HEK293T (cell line): ENCODE data around the gene LOXL1.

Source experiments
- CTCF ChIA-PET: fragments of 350-600 bp; formaldehyde crosslinking; extraction: SDS; loops from one replicate; lab custom pipeline; 2021; ENCODE audit warnings: antibody characterized with exemption, inconsistent platforms; lab: Yijun Ruan, JAX
- POLR2A ChIA-PET: fragments of 350-600 bp; formaldehyde crosslinking; extraction: SDS; loops from one replicate; lab custom pipeline; 2020; ENCODE audit warnings: antibody characterized with exemption, inconsistent platforms; lab: Yijun Ruan, JAX
- DNase-seq: peaks from one replicate; pipeline ENCODE4 v3.0.0; 2012; ENCODE audit warnings: mixed read lengths; ENCODE audit errors: extremely low spot score
- ARNT ChIP-seq: fragments of 450-650 bp; IDR thresholded peaks from 2 replicates; pipeline ENCODE4 v1.6.1; 2017; ENCODE audit warnings: mild to moderate bottlenecking
- BHLHE40 ChIP-seq: fragments of 450-650 bp; IDR thresholded peaks from 2 replicates; pipeline ENCODE4 v1.6.1; 2016; ENCODE audit warnings: mild to moderate bottlenecking, moderate library complexity, borderline replicate concordance
- CTBP1 ChIP-seq: fragments of 450-650 bp; IDR thresholded peaks from 2 replicates; pipeline ENCODE4 v1.6.1; 2016; ENCODE audit warnings: borderline replicate concordance
- ELF4 ChIP-seq: fragments of 450-650 bp; IDR thresholded peaks from 2 replicates; pipeline ENCODE4 v1.6.1; 2017; ENCODE audit warnings: antibody characterized with exemption
- FOXA1 ChIP-seq: fragments of 450-650 bp; IDR thresholded peaks from 2 replicates; pipeline ENCODE4 v1.6.1; 2016; ENCODE audit warnings: mild to moderate bottlenecking
- FOXK2 ChIP-seq: fragments of 450-650 bp; IDR thresholded peaks from 2 replicates; pipeline ENCODE4 v1.6.1; 2016; ENCODE audit warnings: mild to moderate bottlenecking
- FOXM1 ChIP-seq: fragments of 450-650 bp; IDR thresholded peaks from 2 replicates; pipeline ENCODE4 v1.6.1; 2017; ENCODE audit warnings: mild to moderate bottlenecking, borderline replicate concordance
- HDGF ChIP-seq: fragments of 450-650 bp; IDR thresholded peaks from 2 replicates; pipeline ENCODE4 v1.6.1; 2017; ENCODE audit warnings: antibody characterized with exemption, borderline replicate concordance
- L3MBTL2 ChIP-seq: fragments of 450-650 bp; conservative IDR thresholded peaks from 2 replicates; pipeline ENCODE4 v1.6.1; 2016; ENCODE audit warnings: mild to moderate bottlenecking
- LEF1 ChIP-seq: fragments of 450-650 bp; IDR thresholded peaks from 2 replicates; pipeline ENCODE4 v1.6.1; 2017; ENCODE audit warnings: mild to moderate bottlenecking, borderline replicate concordance
- NFRKB ChIP-seq: fragments of 450-650 bp; IDR thresholded peaks from 2 replicates; pipeline ENCODE4 v1.6.1; 2016; ENCODE audit warnings: mild to moderate bottlenecking, moderate library complexity
- PKNOX1 ChIP-seq: fragments of 450-650 bp; IDR thresholded peaks from 2 replicates; pipeline ENCODE4 v1.6.1; 2016
- SP1 ChIP-seq: fragments of 450-650 bp; IDR thresholded peaks from 2 replicates; pipeline ENCODE4 v1.6.1; 2017
- SUZ12 ChIP-seq: fragments of 450-650 bp; IDR thresholded peaks from 2 replicates; pipeline ENCODE4 v1.6.1; 2016; ENCODE audit warnings: mild to moderate bottlenecking
- TARDBP ChIP-seq: fragments of 450-650 bp; IDR thresholded peaks from 2 replicates; pipeline ENCODE4 v1.6.1; 2016
- ZNF384 ChIP-seq: fragments of 450-650 bp; IDR thresholded peaks from 2 replicates; pipeline ENCODE4 v1.6.1; 2016

LOXL1 gene

GRCh38 chr15:73946046-73946721, 19.9 kb downstream of the LOXL1 start:
- no peak for DNase-seq
- POLR2A ChIA-PET: no interaction called here
- CTCF ChIA-PET: no interaction called here
- TF ChIP-seq FOXM1: no peak
- no peak for TF ChIP-seq CTBP1
- TF ChIP-seq L3MBTL2: no peak
- no peak for TF ChIP-seq FOXA1
- no peak for TF ChIP-seq TARDBP
- no peak for TF ChIP-seq ELF4
- no peak for TF ChIP-seq PKNOX1
- no peak for TF ChIP-seq HDGF
- TF ChIP-seq ZNF384: no peak
- TF ChIP-seq SUZ12: no peak

GRCh38 chr15:73946795-73947370, 20.6 kb downstream of the LOXL1 start:
- CTCF ChIA-PET: no interaction called here
- DNase-seq: no peak
- POLR2A ChIA-PET: no interaction called here
- TF ChIP-seq CTBP1 (no peak), FOXA1 (no peak), LEF1 (no peak), ELF4 (no peak), NFRKB (no peak), ZNF384 (no peak), FOXM1 (no peak), ARNT (no peak), L3MBTL2 (no peak), FOXK2 (no peak), HDGF (no peak)

- ChIA-PET POLR2A (no interaction called here), CTCF (no interaction called here)
- TF ChIP-seq FOXA1: no peak
- no peak for TF ChIP-seq ZNF384
- TF ChIP-seq FOXM1: no peak
- TF ChIP-seq SUZ12: no peak
- TF ChIP-seq HDGF: no peak
- TF ChIP-seq PKNOX1: no peak
- TF ChIP-seq ARNT: no peak
- no peak for TF ChIP-seq ELF4
- no peak for TF ChIP-seq BHLHE40
- TF ChIP-seq SP1: no peak
- TF ChIP-seq CTBP1: no peak
- TF ChIP-seq L3MBTL2: no peak
- TF ChIP-seq NFRKB: no peak
- no peak for TF ChIP-seq LEF1
- no peak for TF ChIP-seq FOXK2
- no peak for TF ChIP-seq TARDBP
- DNase-seq: no peak
Observed at GRCh38 chr15:73947651-73948050, 21.4 kb downstream of the LOXL1 start.

- CTCF ChIA-PET: interaction anchor here (0.7 kb wide), 1 partner anchor 14 kb away, joined by 3 read pairs; no protein-coding TSS in a partner anchor
- no peak for DNase-seq
Observed at GRCh38 chr15:73948396-73948795, 22.1 kb downstream of the LOXL1 start.

GRCh38 chr15:73948982-73949381, 22.7 kb downstream of the LOXL1 start:
- DNase-seq: no peak
- TF ChIP-seq SUZ12 (no peak), L3MBTL2 (no peak), FOXK2 (no peak), CTBP1 (no peak), ELF4 (no peak)
- ChIA-PET POLR2A (no interaction called here), CTCF (interaction anchor here (0.7 kb wide), 1 partner anchor 15 kb away, joined by 3 read pairs; no protein-coding TSS in a partner anchor)

More at GRCh38 chr15:73948396-73948795, 22.1 kb downstream of the LOXL1 start:
- POLR2A ChIA-PET: no interaction called here
- no peak for TF ChIP-seq ARNT
- TF ChIP-seq PKNOX1: no peak
- no peak for TF ChIP-seq LEF1
- TF ChIP-seq FOXK2: no peak
- no peak for TF ChIP-seq ELF4
- TF ChIP-seq FOXM1: no peak
- no peak for TF ChIP-seq BHLHE40
- TF ChIP-seq SP1: no peak
- no peak for TF ChIP-seq L3MBTL2
- TF ChIP-seq FOXA1: no peak
- TF ChIP-seq CTBP1: no peak
- no peak for TF ChIP-seq NFRKB
- no peak for TF ChIP-seq TARDBP

- no peak for DNase-seq
- POLR2A ChIA-PET: interaction anchor here (1.3 kb wide), 1 partner anchor 22 kb away, joined by 4 read pairs; no protein-coding TSS in a partner anchor
- no peak for TF ChIP-seq BHLHE40
- TF ChIP-seq FOXA1: no peak
- TF ChIP-seq ZNF384: no peak
- TF ChIP-seq HDGF: no peak
- no peak for TF ChIP-seq NFRKB
- TF ChIP-seq SP1: no peak
- no peak for TF ChIP-seq ELF4
- no peak for TF ChIP-seq TARDBP
- CTCF ChIA-PET: interaction anchor here (0.9 kb wide), 2 partner anchors 14 to 23 kb away, joined by 3 read pairs; no protein-coding TSS in a partner anchor
Observed at GRCh38 chr15:73949496-73949895, 23.2 kb downstream of the LOXL1 start.
